Endothelial cell of umbilical vein (primary cell): ENCODE results near the gene ROCK2. TPM values are rescaled to one million over a fixed set of nuclear protein-coding genes. Genes with fewer than 3 reads are reported as not detected.
A peak's percentile ranks its signal among the peaks of the same experiment; 100 is the strongest.

Experiments used
- BruUV-seq: library from RNA; stranded (reverse); fragments of 400-500 nt; replicated peaks from 2 replicates; lab custom pipeline; 2021; lab: Mats Ljungman, UMichigan
- CTCF ChIA-PET: fragments of 300-600, 350-600 bp; sonication (Branson Sonifier 250); formaldehyde crosslinking; loops from one replicate; lab custom pipeline; 2021; ENCODE audit warnings: antibody characterized with exemption, inconsistent platforms; lab: Charles Lee
- POLR2A ChIA-PET: fragments of 300-600, 350-600 bp; sonication (Branson Sonifier 250); formaldehyde crosslinking; loops from one replicate; lab custom pipeline; 2021; ENCODE audit warnings: antibody characterized with exemption, inconsistent platforms; lab: Charles Lee
- DNase-seq: peaks from one replicate; pipeline ENCODE4 v3.0.0-alpha.2; 2011; ENCODE audit warnings: low read depth, low spot score
- FAIRE-seq: peaks from 2 replicates; lab custom pipeline; 2011; peaks lifted over from hg19 to GRCh38; lab: Jason Lieb, UNC
- H2AFZ ChIP-seq: 2 replicates; pipeline ENCODE4 v1.6.0; 2012; ENCODE audit warnings: low read depth, low read length, control low read depth, inconsistent platforms
- H3K27ac ChIP-seq: 2 replicates; pipeline ENCODE4 v1.5.1; 2011; ENCODE audit warnings: low read depth, mild to moderate bottlenecking, control low read depth, low read length, moderate library complexity; ENCODE audit not compliant: insufficient read depth
- H3K27me3 ChIP-seq, 2 experiments: 2 replicates each; pipeline versions ENCODE4 v1.6.0 to v1.6.1; 2011; ENCODE audit warnings: low read length in 2 of 2, mixed read lengths in 1 of 2; ENCODE audit not compliant: control insufficient read depth in 2 of 2, insufficient read depth in 2 of 2
- H3K36me3 ChIP-seq, 2 experiments: 2 replicates in 1 of 2; 3 replicates in 1 of 2; pipeline ENCODE4 v1.5.1; 2011; ENCODE audit warnings: low read length in 2 of 2, mild to moderate bottlenecking in 1 of 2, moderate library complexity in 1 of 2; ENCODE audit not compliant: control insufficient read depth in 2 of 2, insufficient read depth in 2 of 2; ENCODE audit errors: extremely low read depth in 1 of 2
- H3K4me1 ChIP-seq: 3 replicates; pipeline ENCODE4 v1.5.1; 2011; ENCODE audit warnings: mild to moderate bottlenecking, low read length; ENCODE audit not compliant: control insufficient read depth, insufficient read depth; ENCODE audit errors: extremely low read depth
- H3K4me2 ChIP-seq: 2 replicates; pipeline ENCODE4 v1.6.1; 2011; ENCODE audit warnings: low read length, control low read depth, mixed read lengths; ENCODE audit not compliant: insufficient read depth
- H3K4me3 ChIP-seq, 3 experiments: fragments of 200-600 bp in 1 of 3; sonication (generic), shearing (Covaris generic) in 1 of 3; replicated peaks in 1 of 3; 2 replicates each; pipeline ENCODE4 v1.5.1; 2011 to 2016; ENCODE audit warnings: control low read depth in 3 of 3, low read length in 3 of 3, mild to moderate bottlenecking in 2 of 3, inconsistent platforms in 1 of 3, low read depth in 1 of 3, moderate library complexity in 1 of 3; ENCODE audit not compliant: insufficient read depth in 1 of 3
- H3K79me2 ChIP-seq: 2 replicates; pipeline ENCODE4 v1.6.0; 2012; ENCODE audit warnings: low read length, inconsistent platforms; ENCODE audit not compliant: control insufficient read depth, insufficient read depth
- H3K9ac ChIP-seq: replicated peaks from 2 replicates; pipeline ENCODE3; 2011; ENCODE audit warnings: low read length, control low read depth; ENCODE audit not compliant: insufficient read depth; ENCODE audit errors: extremely low read depth
- H3K9me1 ChIP-seq: replicated peaks from 3 replicates; pipeline ENCODE4 v1.6.0; 2011; ENCODE audit warnings: mild to moderate bottlenecking, low read length; ENCODE audit not compliant: control insufficient read depth, insufficient read depth; ENCODE audit errors: extremely low read depth
- H3K9me3 ChIP-seq: replicated peaks from 2 replicates; pipeline ENCODE4 v1.5.1; 2012; ENCODE audit warnings: low read length, inconsistent platforms; ENCODE audit not compliant: control insufficient read depth, insufficient read depth
- H4K20me1 ChIP-seq: replicated peaks from 2 replicates; pipeline ENCODE3; 2011; ENCODE audit warnings: mild to moderate bottlenecking, low read length; ENCODE audit not compliant: control insufficient read depth, insufficient read depth; ENCODE audit errors: extremely low read depth
- FOS ChIP-seq: IDR thresholded peaks from 2 replicates; pipeline ENCODE4 v1.6.1; 2011; ENCODE audit warnings: mild to moderate bottlenecking, low read length, moderate library complexity, borderline replicate concordance; ENCODE audit not compliant: insufficient read depth
- GATA2 ChIP-seq: IDR thresholded peaks from 2 replicates; pipeline ENCODE4 v1.7.0; 2011; ENCODE audit warnings: low read depth, mild to moderate bottlenecking, moderate library complexity, mixed read lengths, low read length; ENCODE audit not compliant: insufficient read length, insufficient read depth
- JUN ChIP-seq: IDR thresholded peaks from 2 replicates; pipeline ENCODE4 v1.6.1; 2011; ENCODE audit warnings: borderline replicate concordance, low read depth; ENCODE audit not compliant: insufficient read length, insufficient read depth
- dilution Hi-C: fragments of 300-500 bp; cut with MboI; formaldehyde crosslinking; loops from one replicate; pipeline ENCODE4 v1.15.0; 2019; ENCODE audit warnings: low sequenced_read_pairs; ENCODE audit not compliant: extremely low pct_ligation_motif_present
- intact Hi-C: fragments of 100-400 bp; cut with micrococcal nuclease; formaldehyde crosslinking; loops from one replicate; pipeline ENCODE4 v1.10.0; 2022
- polyA plus RNA-seq, 4 experiments: library from polyadenylated mRNA; depleted of rRNA in 3 of 4; stranded (reverse) in 3 of 4; unstranded in 1 of 4; fragments of >200 nt; gene quantifications; 2 replicates each; pipeline versions ENCODE4 v1.2.1 to v1.2.3, GENCODE V29; 2011 to 2012; ENCODE audit warnings: missing spikeins in 1 of 4
- total RNA-seq: library from RNA; stranded (reverse); gene quantifications from 2 replicates; pipeline ENCODE4 v1.2.3, GENCODE V29; 2021
- TF ChIP-seq, protein P1 (sequence below), 2 donors: IDR thresholded peaks; 1 replicate in 1 of 2; 2 replicates in 1 of 2; pipeline ENCODE4 v1.5.1; 2011; ENCODE audit warnings: low read length in 2 of 2, mild to moderate bottlenecking in 2 of 2, moderate library complexity in 2 of 2, control low read depth in 1 of 2, inconsistent platforms in 1 of 2, low read depth in 1 of 2; ENCODE audit not compliant: insufficient read depth in 1 of 2; ENCODE audit errors: extremely low read depth in 1 of 2

ROCK2 gene
- total and polyA plus RNA-seq, 2 donors (not counting 3 experiments of a cell fraction or from before 2014, with no cell fraction given): 5.2 to 56.5 TPM

DNA sequence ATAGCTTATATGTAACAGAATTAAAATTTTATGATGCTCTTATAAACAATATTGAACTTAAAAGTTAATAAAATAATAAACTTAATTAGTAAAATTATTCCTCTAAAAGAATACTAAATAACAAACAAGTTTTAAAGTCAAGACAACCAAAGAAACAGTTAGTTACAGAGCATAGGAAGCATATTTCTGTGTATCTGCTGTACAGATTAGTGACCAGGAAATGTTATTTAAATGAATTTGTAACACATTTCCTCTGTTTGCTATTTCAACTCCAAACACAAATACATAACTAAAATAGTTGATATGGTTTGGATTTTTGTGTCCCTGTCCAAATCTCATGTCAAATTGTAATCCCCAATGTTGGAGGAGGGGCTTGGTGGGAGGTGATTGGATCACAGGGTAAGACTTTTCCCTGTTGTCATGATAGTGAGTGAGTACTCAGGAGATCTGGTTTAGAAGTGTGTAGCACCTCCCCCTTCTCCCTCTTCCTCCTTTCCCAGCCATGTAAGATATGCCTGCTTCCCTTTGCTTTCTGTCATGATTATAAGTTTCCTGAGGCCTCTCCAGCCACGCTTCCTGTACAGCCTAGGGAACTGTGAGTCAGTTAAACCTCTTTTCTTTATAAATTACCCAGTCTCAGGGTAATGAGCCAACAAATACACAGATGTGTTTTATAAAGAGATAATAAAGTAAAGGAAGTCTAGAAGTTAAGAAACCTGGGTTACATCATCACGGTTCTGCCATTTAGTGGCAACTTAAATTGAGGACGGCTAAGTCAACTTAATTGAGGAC, 51.8 kb downstream of the ROCK2 start:
- Histone ChIP-seq H3K9me3 (no peaks in the 10 kb centered on the region), H3K9me1 (peaks cover 2% of the 10 kb centered on the region), H3K4me3 (no peak overlapping the region), H3K27me3 (no peaks in the 10 kb centered on the region), H3K36me3 (no peaks in the 10 kb centered on the region), H3K4me1 (peaks cover 32% of the 10 kb centered on the region), H2AFZ (no peak overlapping the region), H3K27ac (peak overlapping the region; percentile 73), H3K4me2 (peak overlapping the region; percentile 70), H3K79me2 (peaks cover 87% of the 10 kb centered on the region), H3K9ac (no peak overlapping the region), H4K20me1 (peaks cover 4% of the 10 kb centered on the region)
- ChIA-PET CTCF (no interaction called here), POLR2A (no interaction called here)
- intact Hi-C loops (loop anchor here (2.0 to 5.0 kb wide), 3 partner anchors 50 to 110 kb away; no protein-coding TSS in a partner anchor), dilution Hi-C loops (no loop called here)
- DNase-seq (peak; percentile 93), FAIRE-seq (peak; percentile 63)
- no TSS peak for BruUV-seq
- TF ChIP-seq, protein P1, sequence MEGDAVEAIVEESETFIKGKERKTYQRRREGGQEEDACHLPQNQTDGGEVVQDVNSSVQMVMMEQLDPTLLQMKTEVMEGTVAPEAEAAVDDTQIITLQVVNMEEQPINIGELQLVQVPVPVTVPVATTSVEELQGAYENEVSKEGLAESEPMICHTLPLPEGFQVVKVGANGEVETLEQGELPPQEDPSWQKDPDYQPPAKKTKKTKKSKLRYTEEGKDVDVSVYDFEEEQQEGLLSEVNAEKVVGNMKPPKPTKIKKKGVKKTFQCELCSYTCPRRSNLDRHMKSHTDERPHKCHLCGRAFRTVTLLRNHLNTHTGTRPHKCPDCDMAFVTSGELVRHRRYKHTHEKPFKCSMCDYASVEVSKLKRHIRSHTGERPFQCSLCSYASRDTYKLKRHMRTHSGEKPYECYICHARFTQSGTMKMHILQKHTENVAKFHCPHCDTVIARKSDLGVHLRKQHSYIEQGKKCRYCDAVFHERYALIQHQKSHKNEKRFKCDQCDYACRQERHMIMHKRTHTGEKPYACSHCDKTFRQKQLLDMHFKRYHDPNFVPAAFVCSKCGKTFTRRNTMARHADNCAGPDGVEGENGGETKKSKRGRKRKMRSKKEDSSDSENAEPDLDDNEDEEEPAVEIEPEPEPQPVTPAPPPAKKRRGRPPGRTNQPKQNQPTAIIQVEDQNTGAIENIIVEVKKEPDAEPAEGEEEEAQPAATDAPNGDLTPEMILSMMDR (IDR thresholded peaks at IDR 0.05; ENCODE audit: extremely low read depth in 1 of 2, insufficient read depth in 1 of 2, low read depth in 1 of 2, low read length in 2 of 2): no peak
- peak; percentile 53 for TF ChIP-seq JUN
- peak; percentile 58 for TF ChIP-seq FOS
- TF ChIP-seq GATA2: peak; percentile 53
